GM10266 (cell line): ENCODE data around the gene GPR61.

ENCODE experiments used
- DNase-seq: peaks from one replicate; pipeline ENCODE4 v3.0.0; 2012; ENCODE audit errors: extremely low spot score
- TF ChIP-seq, protein P1 (sequence below): IDR thresholded peaks from 2 replicates; pipeline ENCODE4 v1.5.1; 2012; ENCODE audit warnings: mild to moderate bottlenecking, low read depth; ENCODE audit not compliant: control insufficient read depth, insufficient read depth; ENCODE audit errors: missing control alignments

Gene GPR61

DNA sequence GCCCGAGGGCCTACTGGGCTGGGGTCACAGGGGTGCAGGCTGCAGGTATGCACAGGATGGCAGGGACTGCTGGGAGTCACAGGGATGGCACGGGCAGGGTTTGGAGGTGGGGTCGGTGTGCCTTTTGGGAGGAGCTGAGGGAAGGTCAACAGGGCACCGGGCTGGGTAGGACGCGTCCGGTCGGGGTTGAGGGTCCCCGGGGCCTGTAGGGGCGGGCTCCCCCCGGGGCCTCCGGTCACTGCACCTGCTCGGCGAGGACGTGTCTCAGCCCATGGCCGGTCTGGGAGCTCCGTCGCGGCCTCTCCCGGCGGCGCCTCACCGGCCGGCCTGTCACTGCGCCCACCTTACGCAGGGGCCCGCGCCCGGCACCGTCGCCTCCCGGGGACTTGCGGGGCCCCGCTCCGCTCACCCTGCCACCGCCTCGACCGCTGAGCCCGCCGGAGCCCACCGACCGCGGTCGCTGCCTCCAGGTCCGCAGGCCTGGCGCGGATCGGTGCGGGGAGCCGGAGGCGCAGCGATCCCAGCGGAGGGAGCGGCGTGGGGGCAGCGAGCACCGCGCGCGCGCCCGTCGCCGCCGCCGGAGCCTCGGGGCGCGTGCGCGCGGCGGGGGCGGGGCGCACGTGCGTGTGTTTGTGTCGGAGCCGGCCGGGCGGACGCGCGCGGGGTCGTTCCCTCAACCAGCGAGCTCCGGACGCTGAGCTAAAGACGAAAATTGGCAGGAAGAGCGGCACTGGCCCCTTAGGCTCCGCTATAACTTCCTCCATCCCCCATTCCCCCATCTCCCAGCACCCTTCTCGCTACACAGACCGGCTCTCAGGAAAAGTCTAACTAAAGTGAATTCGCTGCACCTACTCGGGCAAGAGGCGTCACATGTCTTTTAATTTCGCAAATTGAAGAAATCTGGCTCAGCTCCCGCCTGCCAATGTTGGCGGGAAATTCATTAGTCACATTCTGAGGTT is 30.2 kb upstream of the GPR61 start, which contains the start of gene AMIGO1:
Gene AMIGO1 (minus strand): TSS at position 552 of the 959 bp plus-strand sequence. CDS start 815 bp downstream, outside the sequence.
- DNase-seq, result peak; percentile 83
- TF ChIP-seq, protein P1, sequence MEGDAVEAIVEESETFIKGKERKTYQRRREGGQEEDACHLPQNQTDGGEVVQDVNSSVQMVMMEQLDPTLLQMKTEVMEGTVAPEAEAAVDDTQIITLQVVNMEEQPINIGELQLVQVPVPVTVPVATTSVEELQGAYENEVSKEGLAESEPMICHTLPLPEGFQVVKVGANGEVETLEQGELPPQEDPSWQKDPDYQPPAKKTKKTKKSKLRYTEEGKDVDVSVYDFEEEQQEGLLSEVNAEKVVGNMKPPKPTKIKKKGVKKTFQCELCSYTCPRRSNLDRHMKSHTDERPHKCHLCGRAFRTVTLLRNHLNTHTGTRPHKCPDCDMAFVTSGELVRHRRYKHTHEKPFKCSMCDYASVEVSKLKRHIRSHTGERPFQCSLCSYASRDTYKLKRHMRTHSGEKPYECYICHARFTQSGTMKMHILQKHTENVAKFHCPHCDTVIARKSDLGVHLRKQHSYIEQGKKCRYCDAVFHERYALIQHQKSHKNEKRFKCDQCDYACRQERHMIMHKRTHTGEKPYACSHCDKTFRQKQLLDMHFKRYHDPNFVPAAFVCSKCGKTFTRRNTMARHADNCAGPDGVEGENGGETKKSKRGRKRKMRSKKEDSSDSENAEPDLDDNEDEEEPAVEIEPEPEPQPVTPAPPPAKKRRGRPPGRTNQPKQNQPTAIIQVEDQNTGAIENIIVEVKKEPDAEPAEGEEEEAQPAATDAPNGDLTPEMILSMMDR, result no peak

DNA sequence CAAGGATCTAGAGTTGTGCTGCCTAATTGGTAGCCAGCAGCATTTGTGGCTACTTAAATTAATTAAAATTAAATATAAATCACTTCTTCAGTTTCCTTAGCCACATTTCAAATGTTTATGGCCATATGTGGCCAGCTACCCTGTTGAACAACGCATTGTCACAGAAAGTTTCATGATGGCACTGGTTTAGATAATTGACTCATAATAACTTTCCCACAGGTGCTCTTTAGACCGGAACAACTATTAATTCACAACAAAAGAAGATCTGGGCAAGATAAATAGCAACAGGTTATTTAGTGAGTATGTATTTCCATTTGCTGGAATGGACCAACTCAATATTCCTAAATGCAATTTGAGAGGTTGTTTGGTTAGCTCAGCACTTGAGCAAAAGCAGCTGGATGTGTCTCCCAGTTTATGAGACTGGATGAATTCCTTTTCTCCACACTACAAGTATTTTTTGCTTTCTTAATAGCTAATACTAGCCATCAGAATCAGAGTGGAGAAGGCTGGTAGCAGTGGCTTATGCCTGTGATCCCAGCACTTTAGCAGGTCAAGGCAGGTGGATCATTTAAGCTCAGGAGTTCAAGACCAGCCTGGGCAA is 26.5 kb upstream of the GPR61 start:
- TF ChIP-seq, protein P1, result no peak
- no peak for DNase-seq

DNA sequence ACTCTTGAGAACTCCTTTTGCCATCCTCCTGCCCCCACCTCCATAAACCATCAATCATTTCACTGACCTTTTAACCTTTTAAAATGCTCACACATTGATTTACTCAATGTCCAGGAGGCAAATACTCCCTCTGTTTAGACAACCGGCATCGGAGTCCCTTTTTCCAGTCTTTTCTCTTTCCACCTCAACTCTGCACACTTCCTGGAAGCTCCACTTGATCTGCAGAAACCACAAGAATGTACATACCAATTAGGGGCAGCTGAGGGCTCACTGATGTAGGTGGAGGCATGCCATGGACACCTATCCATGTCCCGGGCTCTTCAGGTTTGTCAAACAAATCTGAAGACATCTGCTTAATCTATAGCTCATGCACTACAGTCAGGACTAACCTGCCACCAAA is 24.8 kb upstream of the GPR61 start:
- DNase-seq, result no peak
- TF ChIP-seq, protein P1, result no peak

DNA sequence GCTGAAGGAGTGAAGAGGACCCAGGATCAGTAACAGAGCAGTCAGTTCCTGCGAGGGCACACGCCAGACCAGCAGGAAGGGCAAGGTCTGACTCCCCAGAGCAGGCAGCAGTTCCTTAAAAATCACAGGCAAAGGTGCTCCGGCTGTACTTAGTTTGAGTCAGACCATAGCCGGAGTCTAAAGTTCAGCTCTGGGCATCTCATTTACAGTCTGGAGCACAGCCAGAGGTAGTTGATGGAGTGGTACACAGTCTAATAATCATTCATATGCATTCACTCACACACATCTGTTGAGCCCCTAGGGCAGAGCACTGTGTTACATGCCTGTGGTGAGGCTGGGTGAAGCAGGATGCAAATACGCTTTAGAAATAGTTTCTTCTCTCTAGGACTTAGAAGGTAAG is 22.8 kb upstream of the GPR61 start:
- TF ChIP-seq, protein P1, result no peak
- DNase-seq, result no peak

DNA sequence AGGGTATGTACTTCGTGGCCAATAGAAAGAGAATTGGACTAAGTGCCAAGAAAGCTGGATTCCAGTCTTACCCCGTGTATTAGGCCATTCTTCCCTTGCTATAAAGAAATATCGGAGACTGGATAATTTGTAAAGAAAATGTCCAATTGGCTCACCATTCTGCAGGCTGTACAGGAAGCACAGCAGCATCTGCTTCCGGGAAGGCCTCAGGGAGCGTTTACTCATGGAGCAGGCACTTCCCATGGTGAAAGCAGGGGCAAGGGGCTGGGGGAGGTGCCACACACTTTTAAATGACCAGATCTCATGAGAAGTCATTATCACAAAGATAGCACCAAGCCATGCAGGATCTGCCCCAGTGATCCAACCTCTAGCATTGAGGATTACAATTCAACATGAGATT is 22.3 kb upstream of the GPR61 start:
- TF ChIP-seq, protein P1, result no peak
- DNase-seq, result no peak

DNA sequence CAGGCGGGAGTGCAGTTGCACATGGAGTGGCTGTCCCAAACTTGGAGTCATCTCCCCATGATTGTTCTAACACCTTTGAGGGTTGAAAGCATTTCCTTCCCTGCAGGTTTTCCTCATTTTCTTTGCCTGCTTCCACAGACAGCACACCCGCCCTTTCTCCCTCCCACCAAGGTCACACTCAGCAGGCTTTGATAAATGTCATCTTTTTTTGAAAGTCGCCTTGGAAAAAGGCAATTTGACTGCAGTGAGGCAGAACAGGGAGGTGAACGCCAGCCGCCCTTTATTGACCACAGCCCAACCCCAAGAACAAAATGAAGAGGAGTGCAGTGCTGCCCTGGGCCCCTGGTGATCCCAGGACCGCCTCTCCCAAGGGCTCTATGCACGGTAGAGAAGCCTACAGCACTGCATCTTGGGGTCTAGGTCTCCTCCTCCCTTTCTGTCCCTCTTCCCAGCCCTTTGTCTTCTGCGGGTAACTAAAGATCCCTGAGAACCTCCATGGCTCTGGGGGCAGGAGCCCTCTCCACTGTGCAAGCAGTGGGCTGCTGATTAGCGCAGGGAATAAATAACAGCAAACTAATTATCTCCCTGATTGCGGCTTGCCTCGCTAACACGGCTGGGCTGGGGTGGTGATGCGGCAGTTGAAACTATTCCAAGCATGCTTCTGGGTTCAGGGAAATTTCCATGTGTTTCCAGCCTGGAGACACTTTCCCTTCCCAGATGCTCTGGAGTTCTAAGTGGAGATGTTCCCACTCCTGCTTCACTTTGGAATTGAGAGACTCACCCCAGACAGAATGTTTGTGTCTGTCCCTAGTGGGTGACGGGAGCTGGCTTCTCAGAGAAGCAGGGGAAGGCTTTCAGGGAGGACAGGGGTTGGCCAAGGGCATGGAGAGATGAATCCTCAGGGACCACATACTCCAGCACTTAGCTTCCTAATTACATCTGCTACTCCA is 18.4 kb upstream of the GPR61 start:
- TF ChIP-seq, protein P1, result no peak
- no peak for DNase-seq
